T-helper 2 cell treated with Interferon-gamma antibody and Interleukin-4, amounts not matched to agents 5 μg/mL and 100 μg/mL, for 36 hours (primary cell): ENCODE results near the gene JAZF1.
"Not testable (repeated sequence)": the region's sequence is repeated elsewhere in the genome, so short reads cannot be mapped to it uniquely, and the experiment has no call there.

ENCODE experiments used
- DNase-seq: peaks from one replicate; pipeline ENCODE4 v3.0.0; 2021; ENCODE audit warnings: low spot score
- H3K27ac Mint-ChIP-seq: one replicate; pipeline ENCODE4 v1.8.0; 2021; ENCODE audit warnings: mild to moderate bottlenecking, mixed read lengths
- H3K27me3 Mint-ChIP-seq: one replicate; pipeline ENCODE4 v1.8.0; 2021; ENCODE audit warnings: low read depth, mixed read lengths
- H3K36me3 Mint-ChIP-seq: one replicate; pipeline ENCODE4 v1.8.0; 2021; ENCODE audit warnings: low read depth, mixed read lengths
- H3K4me1 Mint-ChIP-seq: one replicate; pipeline ENCODE4 v1.8.0; 2021; ENCODE audit warnings: low read depth, mixed read lengths
- H3K4me3 Mint-ChIP-seq: one replicate; pipeline ENCODE4 v1.8.0; 2022; ENCODE audit warnings: mild to moderate bottlenecking, moderate library complexity, mixed read lengths
- H3K9me3 Mint-ChIP-seq: one replicate; pipeline ENCODE4 v1.8.0; 2021; ENCODE audit warnings: mixed read lengths

The JAZF1 gene

GRCh38 chr7:27872356-27873275, 308.0 kb downstream of the JAZF1 start:
- no peaks in the 10 kb centered on the region for H3K4me1 Mint-ChIP-seq
- H3K9me3 Mint-ChIP-seq, result no peaks in the 10 kb centered on the region
- H3K27me3 Mint-ChIP-seq, result peaks cover 2% of the 10 kb centered on the region
- H3K4me3 Mint-ChIP-seq, result no peak overlapping the region
- H3K36me3 Mint-ChIP-seq, result no peaks in the 10 kb centered on the region
- no peak for DNase-seq
- no peak overlapping the region for H3K27ac Mint-ChIP-seq

GRCh38 chr7:27871866-27872265, 308.7 kb downstream of the JAZF1 start:
- Mint-ChIP-seq H3K4me3 (no peak overlapping the region), H3K27ac (no peak overlapping the region), H3K9me3 (no peaks in the 10 kb centered on the region), H3K27me3 (peaks cover 2% of the 10 kb centered on the region), H3K36me3 (no peaks in the 10 kb centered on the region), H3K4me1 (peaks cover 3% of the 10 kb centered on the region)
- DNase-seq, result no peak

- Mint-ChIP-seq H3K27ac (no peak overlapping the region), H3K27me3 (peaks cover 2% of the 10 kb centered on the region), H3K4me3 (no peak overlapping the region), H3K4me1 (peaks cover 8% of the 10 kb centered on the region), H3K36me3 (no peaks in the 10 kb centered on the region), H3K9me3 (no peaks in the 10 kb centered on the region)
- no peak for DNase-seq
Measured at GRCh38 chr7:27871086-27871485, 309.5 kb downstream of the JAZF1 start.

- H3K27ac Mint-ChIP-seq, result no peak overlapping the region
- H3K36me3 Mint-ChIP-seq, result no peaks in the 10 kb centered on the region
- H3K9me3 Mint-ChIP-seq, result no peaks in the 10 kb centered on the region
- H3K4me3 Mint-ChIP-seq, result no peak overlapping the region
- H3K4me1 Mint-ChIP-seq, result peaks cover 9% of the 10 kb centered on the region
- peaks cover 2% of the 10 kb centered on the region for H3K27me3 Mint-ChIP-seq
- DNase-seq, result no peak
Measured at GRCh38 chr7:27870595-27870994, 310.0 kb downstream of the JAZF1 start.

- peaks cover 9% of the 10 kb centered on the region for H3K4me1 Mint-ChIP-seq
- no peaks in the 10 kb centered on the region for H3K36me3 Mint-ChIP-seq
- no peaks in the 10 kb centered on the region for H3K9me3 Mint-ChIP-seq
- DNase-seq, result no peak
- H3K4me3 Mint-ChIP-seq, result no peak overlapping the region
- no peak overlapping the region for H3K27ac Mint-ChIP-seq
- peaks cover 3% of the 10 kb centered on the region for H3K27me3 Mint-ChIP-seq
Measured at GRCh38 chr7:27869056-27869455, 311.5 kb downstream of the JAZF1 start.

GRCh38 chr7:27868131-27868550, 312.5 kb downstream of the JAZF1 start:
- H3K9me3 Mint-ChIP-seq, result no peaks in the 10 kb centered on the region
- DNase-seq, result no peak
- no peak overlapping the region for H3K4me3 Mint-ChIP-seq
- no peaks in the 10 kb centered on the region for H3K36me3 Mint-ChIP-seq
- H3K27me3 Mint-ChIP-seq, result peaks cover 5% of the 10 kb centered on the region
- no peak overlapping the region for H3K27ac Mint-ChIP-seq
- peaks cover 9% of the 10 kb centered on the region for H3K4me1 Mint-ChIP-seq

- Mint-ChIP-seq H3K27ac (no peak overlapping the region), H3K27me3 (peaks cover 5% of the 10 kb centered on the region), H3K36me3 (no peaks in the 10 kb centered on the region), H3K9me3 (no peaks in the 10 kb centered on the region), H3K4me1 (peaks cover 9% of the 10 kb centered on the region), H3K4me3 (no peak overlapping the region)
- DNase-seq, result no peak
Measured at GRCh38 chr7:27866828-27867672, 313.5 kb downstream of the JAZF1 start.

GRCh38 chr7:27866256-27866655, 314.3 kb downstream of the JAZF1 start:
- H3K4me1 Mint-ChIP-seq, result peaks cover 9% of the 10 kb centered on the region
- DNase-seq, result no peak
- H3K27ac Mint-ChIP-seq, result no peak overlapping the region
- H3K36me3 Mint-ChIP-seq, result no peaks in the 10 kb centered on the region
- peaks cover 5% of the 10 kb centered on the region for H3K27me3 Mint-ChIP-seq
- H3K4me3 Mint-ChIP-seq, result no peak overlapping the region
- H3K9me3 Mint-ChIP-seq, result no peaks in the 10 kb centered on the region

- Mint-ChIP-seq H3K4me1 (peaks cover 9% of the 10 kb centered on the region), H3K27ac (no peak overlapping the region), H3K9me3 (no peaks in the 10 kb centered on the region), H3K36me3 (no peaks in the 10 kb centered on the region), H3K4me3 (no peak overlapping the region), H3K27me3 (peaks cover 14% of the 10 kb centered on the region)
- DNase-seq, result no peak
Measured at GRCh38 chr7:27863880-27864279, 316.7 kb downstream of the JAZF1 start.

- Mint-ChIP-seq H3K4me3 (no peak overlapping the region), H3K27me3 (peaks cover 18% of the 10 kb centered on the region), H3K9me3 (no peaks in the 10 kb centered on the region), H3K36me3 (no peaks in the 10 kb centered on the region), H3K4me1 (peaks cover 5% of the 10 kb centered on the region), H3K27ac (no peak overlapping the region)
- DNase-seq, result no peak
Measured at GRCh38 chr7:27861747-27862146, 318.8 kb downstream of the JAZF1 start.

GRCh38 chr7:27860800-27861199, 319.8 kb downstream of the JAZF1 start:
- Mint-ChIP-seq H3K4me1 (no peaks in the 10 kb centered on the region), H3K9me3 (no peaks in the 10 kb centered on the region), H3K4me3 (no peak overlapping the region), H3K27me3 (peaks cover 18% of the 10 kb centered on the region), H3K36me3 (no peaks in the 10 kb centered on the region), H3K27ac (no peak overlapping the region)
- no peak for DNase-seq

GRCh38 chr7:27856703-27857485, 323.7 kb downstream of the JAZF1 start:
- H3K4me3 Mint-ChIP-seq, H3K27ac Mint-ChIP-seq, H3K4me1 Mint-ChIP-seq, H3K36me3 Mint-ChIP-seq, H3K9me3 Mint-ChIP-seq, DNase-seq: not testable (repeated sequence)
- peaks cover 16% of the 10 kb centered on the region for H3K27me3 Mint-ChIP-seq

- no peak overlapping the region for H3K4me3 Mint-ChIP-seq
Measured at GRCh38 chr7:27850531-27850930, 330.1 kb downstream of the JAZF1 start.

More at GRCh38 chr7:27850531-27850930, 330.1 kb downstream of the JAZF1 start:
- Mint-ChIP-seq H3K27ac (no peak overlapping the region), H3K9me3 (no peaks in the 10 kb centered on the region), H3K27me3 (peaks cover 2% of the 10 kb centered on the region), H3K4me1 (no peaks in the 10 kb centered on the region), H3K36me3 (no peaks in the 10 kb centered on the region)
- no peak for DNase-seq
